HEK293 (cell line): Measurements from ENCODE around the gene PKDCC.

Experiments used
- CTCF ChIA-PET: fragments of 350-600 bp; formaldehyde crosslinking; extraction: SDS; loops from one replicate; lab custom pipeline; 2021; ENCODE audit warnings: antibody characterized with exemption; lab: Yijun Ruan, JAX
- POLR2A ChIA-PET: fragments of 300-600 bp; formaldehyde crosslinking; extraction: SDS; loops from one replicate; lab custom pipeline; 2020; ENCODE audit warnings: antibody characterized with exemption, inconsistent platforms; lab: Yijun Ruan, JAX
- H3K27ac ChIP-seq: fragments of 200-500 bp; sonication (Bioruptor generic); 2 replicates; pipeline ENCODE4 v1.5.1; 2014; ENCODE audit warnings: low read depth, low read length, control low read depth, inconsistent platforms; ENCODE audit errors: extremely low read depth
- H3K36me3 ChIP-seq, 2 experiments: fragments of 200-500 bp in 1 of 2; sonication (Bioruptor generic) in 1 of 2; 1 replicate in 1 of 2; 2 replicates in 1 of 2; pipeline ENCODE4 v1.5.1; 2014 to 2017; ENCODE audit warnings: inconsistent platforms in 2 of 2, low read length in 2 of 2; ENCODE audit not compliant: control insufficient read depth in 2 of 2, insufficient read depth in 1 of 2
- H3K4me1 ChIP-seq: fragments of 200-500 bp; sonication (Bioruptor generic); 2 replicates; pipeline ENCODE4 v1.5.1; 2014; ENCODE audit warnings: mild to moderate bottlenecking, low read length, inconsistent platforms; ENCODE audit not compliant: control insufficient read depth, insufficient read depth
- H3K4me3 ChIP-seq: 2 replicates; pipeline ENCODE4 v1.5.1; 2011; ENCODE audit warnings: low read depth, mild to moderate bottlenecking, control low read depth, low read length, moderate library complexity
- H3K9me3 ChIP-seq: fragments of 200-500 bp; sonication (Bioruptor generic); 2 replicates; pipeline ENCODE4 v1.5.1; 2014; ENCODE audit warnings: low read depth, low read length, inconsistent platforms; ENCODE audit not compliant: control insufficient read depth, insufficient read depth
- AEBP2 ChIP-seq: fragments of 450-650 bp; formaldehyde crosslinking; IDR thresholded peaks from 2 replicates; pipeline ENCODE4 v1.5.1; 2016; ENCODE audit warnings: missing biosample characterization, missing genetic modification characterization, borderline replicate concordance
- KLF16 ChIP-seq: fragments of 450-650 bp; formaldehyde crosslinking; IDR thresholded peaks from 2 replicates; pipeline ENCODE4 v1.5.1; 2017; ENCODE audit warnings: missing biosample characterization, missing genetic modification characterization
- KLF7 ChIP-seq: fragments of 450-650 bp; formaldehyde crosslinking; IDR thresholded peaks from 2 replicates; pipeline ENCODE4 v1.5.1; 2016; ENCODE audit warnings: missing biosample characterization, missing genetic modification characterization, borderline replicate concordance
- MEIS1 ChIP-seq: sonication (generic); formaldehyde crosslinking; IDR thresholded peaks from 2 replicates; pipeline ENCODE4 v1.8.1; 2022; ENCODE audit warnings: missing genetic modification reagents, mild to moderate bottlenecking, borderline replicate concordance
- MYNN ChIP-seq: fragments of 450-650 bp; formaldehyde crosslinking; IDR thresholded peaks from 2 replicates; pipeline ENCODE4 v1.5.1; 2016; ENCODE audit warnings: missing biosample characterization, missing genetic modification characterization, borderline replicate concordance
- PRDM2 ChIP-seq: fragments of 450-650 bp; formaldehyde crosslinking; IDR thresholded peaks from 2 replicates; pipeline ENCODE4 v1.5.1; 2016; ENCODE audit warnings: missing biosample characterization, missing genetic modification characterization, borderline replicate concordance
- REST ChIP-seq: fragments of 450-650 bp; formaldehyde crosslinking; IDR thresholded peaks from 2 replicates; pipeline ENCODE4 v1.5.1; 2016; ENCODE audit warnings: missing biosample characterization, missing genetic modification characterization
- ZBTB17 ChIP-seq: fragments of 450-650 bp; formaldehyde crosslinking; IDR thresholded peaks from 2 replicates; pipeline ENCODE4 v1.5.1; 2016; ENCODE audit warnings: missing biosample characterization, missing genetic modification characterization
- ZBTB26 ChIP-seq: fragments of 450-650 bp; formaldehyde crosslinking; optimal IDR thresholded peaks from 2 replicates; pipeline ENCODE3; 2016; ENCODE audit warnings: missing biosample characterization, mild to moderate bottlenecking, missing genetic modification characterization
- ZFHX2 ChIP-seq: fragments of 450-650 bp; formaldehyde crosslinking; conservative IDR thresholded peaks from 2 replicates; pipeline ENCODE4 v1.5.1; 2016; ENCODE audit warnings: missing biosample characterization, missing genetic modification characterization
- ZFP69B ChIP-seq: fragments of 450-650 bp; formaldehyde crosslinking; IDR thresholded peaks from 2 replicates; pipeline ENCODE4 v1.5.1; 2016; ENCODE audit warnings: missing biosample characterization, missing genetic modification characterization
- ZNF19 ChIP-seq: fragments of 450-650 bp; formaldehyde crosslinking; IDR thresholded peaks from 2 replicates; pipeline ENCODE4; 2016; ENCODE audit warnings: missing biosample characterization, missing genetic modification characterization, low read depth
- ZNF214 ChIP-seq: fragments of 450-650 bp; formaldehyde crosslinking; IDR thresholded peaks from 2 replicates; pipeline ENCODE4 v1.5.1; 2017; ENCODE audit warnings: missing biosample characterization, mild to moderate bottlenecking, missing genetic modification characterization, borderline replicate concordance
- ZNF623 ChIP-seq: fragments of 450-650 bp; formaldehyde crosslinking; IDR thresholded peaks from 2 replicates; pipeline ENCODE4 v1.5.1; 2016; ENCODE audit warnings: missing biosample characterization, missing genetic modification characterization
- ZNF654 ChIP-seq: fragments of 450-650 bp; formaldehyde crosslinking; IDR thresholded peaks from 2 replicates; pipeline ENCODE4 v1.5.1; 2016; ENCODE audit warnings: low read depth, missing biosample characterization, missing genetic modification characterization
- ZNF692 ChIP-seq: fragments of 450-650 bp; formaldehyde crosslinking; IDR thresholded peaks from 2 replicates; pipeline ENCODE4 v1.5.1; 2016; ENCODE audit warnings: missing biosample characterization, missing genetic modification characterization

Gene PKDCC

GRCh38 chr2:42031281-42032223 lies 16.3 kb upstream of the PKDCC start:
- CTCF ChIA-PET: no interaction called here
- H3K36me3 ChIP-seq: no peaks in the 10 kb centered on the region
- H3K27ac ChIP-seq: no peak overlapping the region
- no peak overlapping the region for H3K4me3 ChIP-seq
- H3K4me1 ChIP-seq: no peaks in the 10 kb centered on the region
- POLR2A ChIA-PET: interaction anchor here (2.1 kb wide), 1 partner anchor 15 kb away, joined by 4 read pairs; no protein-coding TSS in a partner anchor
- TF ChIP-seq ZFHX2 (tag by site-specific recombination) (peak; percentile 52; the same call in 1 of the 2 replicates), MYNN (tag by site-specific recombination) (no peak)
- no peaks in the 10 kb centered on the region for H3K9me3 ChIP-seq

- POLR2A ChIA-PET: interaction anchor here (2.1 kb wide), 1 partner anchor 14 kb away, joined by 4 read pairs; no protein-coding TSS in a partner anchor
- CTCF ChIA-PET: no interaction called here
- H3K9me3 ChIP-seq: no peaks in the 10 kb centered on the region
- TF ChIP-seq PRDM2 (tag by site-specific recombination) (no peak), ZBTB17 (tag by site-specific recombination) (no peak), MEIS1 (CRISPR knock-in tag) (no peak), ZBTB26 (tag by site-specific recombination) (no peak), ZNF692 (no peak), ZFP69B (tag by site-specific recombination) (no peak), ZNF214 (tag by site-specific recombination) (no peak), AEBP2 (tag by site-specific recombination) (no peak), ZNF623 (tag by site-specific recombination) (no peak), ZNF654 (tag by site-specific recombination) (no peak), KLF7 (tag by site-specific recombination) (no peak), REST (no peak), KLF16 (tag by site-specific recombination) (no peak), ZNF19 (tag by site-specific recombination) (no peak)
- no peak overlapping the region for H3K27ac ChIP-seq
- no peaks in the 10 kb centered on the region for H3K36me3 ChIP-seq
- H3K4me1 ChIP-seq: no peaks in the 10 kb centered on the region
- H3K4me3 ChIP-seq: no peak overlapping the region
Measured at GRCh38 chr2:42032224-42032620, 15.6 kb upstream of the PKDCC start.
